Heart left ventricle (tissue), 16 donors: ENCODE results near the gene COL26A1. TPM values are rescaled to one million over a fixed set of nuclear protein-coding genes. Genes with fewer than 3 reads are reported as not detected.
A peak's percentile ranks its signal among the peaks of the same experiment; 100 is the strongest.

ENCODE experiments used
- ATAC-seq, 4 donors: fragments of 200-7000 bp; cut with Tn5 transposase; one replicate each; pipeline ENCODE4 v1.9.1; 2020 to 2022; ENCODE audit warnings: moderate library complexity in 4 of 4, mild to moderate bottlenecking in 3 of 4, moderate number of reproducible peaks in 1 of 4
- DNase-seq, 5 donors: peaks; one replicate each; pipeline ENCODE4 v3.0.0-alpha.2; 2020
- H3K27ac ChIP-seq, 12 donors: fragments of 200-600 bp; sonication (generic) in 4 of 12; one replicate each; pipeline versions ENCODE4 v1.5.0 to v1.8.0; 2016 to 2022; ENCODE audit warnings: mild to moderate bottlenecking in 2 of 12
- H3K27me3 ChIP-seq, 9 donors: fragments of 200-600 bp; sonication (generic) in 2 of 9; one replicate each; pipeline versions ENCODE4 v1.5.1 to v1.8.0; 2016 to 2022; ENCODE audit warnings: mild to moderate bottlenecking in 3 of 9
- H3K36me3 ChIP-seq, 9 donors: fragments of 200-600 bp; sonication (generic) in 2 of 9; one replicate each; pipeline versions ENCODE4 v1.5.0 to v1.8.0; 2018 to 2022; ENCODE audit warnings: mild to moderate bottlenecking in 2 of 9
- H3K4me1 ChIP-seq, 12 donors: fragments of 200-600 bp; sonication (generic) in 4 of 12; one replicate each; pipeline versions ENCODE4 v1.5.0 to v1.8.0; 2016 to 2022; ENCODE audit warnings: mild to moderate bottlenecking in 3 of 12
- H3K4me3 ChIP-seq, 12 donors: fragments of 200-600 bp; sonication (generic) in 4 of 12; one replicate each; pipeline versions ENCODE4 v1.5.0 to v1.8.0; 2017 to 2022; ENCODE audit warnings: mild to moderate bottlenecking in 9 of 12, moderate library complexity in 4 of 12
- H3K9me3 ChIP-seq, 12 donors: fragments of 200-600 bp; sonication (generic) in 4 of 12; one replicate each; pipeline versions ENCODE4 v1.5.0 to v1.8.0; 2016 to 2022; ENCODE audit warnings: mild to moderate bottlenecking in 1 of 12
- POLR2A ChIP-seq, 2 donors: fragments of 450-650 bp; IDR thresholded peaks; one replicate each; pipeline ENCODE4 v1.6.1; 2017; ENCODE audit warnings: antibody characterized with exemption in 2 of 2, mild to moderate bottlenecking in 2 of 2, moderate library complexity in 2 of 2
- WGBS, 4 donors: extraction: QIAGEN DNeasy Blood & Tissue Kit in 2 of 4; methylation state at CpG; one replicate each; pipeline versions ENCODE4 v1.1.5 to v1.1.7; 2013 to 2018; 5-methylcytosine and 5-hydroxymethylcytosine counted together
- intact Hi-C, 10 donors: fragments of 100-400 bp; cut with DNase I; formaldehyde crosslinking; loops; one replicate each; pipeline versions ENCODE4 v1.11.1 to v1.14.2; 2022
- polyA plus RNA-seq, 2 donors: library from polyadenylated mRNA; stranded (reverse); fragments of 200-250 nt; gene quantifications; one replicate each; pipeline ENCODE4 v1.2.3, GENCODE V29; 2013
- total RNA-seq, 9 donors: library from RNA; depleted of rRNA in 2 of 9; stranded (reverse); fragments of >200 nt in 2 of 9; fragmentation: NEBNext Ultra II Directional in 3 of 9; extraction: Animal tissue kit (Norgen Biotek cat#: 25700) in 3 of 9; gene quantifications; one replicate each; pipeline versions ENCODE4 v1.1.0 to v1.2.4, GENCODE V29; 2016 to 2023
- TF ChIP-seq, protein P1 (sequence below), 12 donors: fragments of 200-600 bp; sonication (generic) in 4 of 12; IDR thresholded peaks; one replicate each; pipeline versions ENCODE4 v1.5.0 to v1.8.0; 2018 to 2022; ENCODE audit warnings: antibody characterized with exemption in 12 of 12, mild to moderate bottlenecking in 5 of 12
- donor health status: ischemic (EF 13 %, LVEDD 7.1; RV severe dilation, severe dysfunction).
- donor health status: healthy with polysubstance abuse.
- donor health status: DM: no; HTN: yes; CAD: no.
- donor health status: DM: no; HTN: no; CAD: no.
- donor health status: ischemic (EF 25% LVEDD 6.9; RV normal size, moderate dysfunction).
- donor health status: ischemic (EF 25% LVEDD 5.7; RV mildly dilated, moderate dysfunction).
- donor health status: healthy.
- donor health status: DM: yes; HTN: yes; CAD: no.
- donor health status: ischemic (EF 35%, LVEDD 5.7; RV mildly dilated, moderate dysfunction).
- donor health status: nonischemic (EF 11% LVEDD 7.7; RV severe dilation, severe dysfunction).
- donor health status: DM: yes; HTN: yes; CAD: no.
- donor health status: PGD.
- donor health status: ischemic (EF 29% LVEDD 5.4; RV normal size, mild dysfunction).
- donor health status: nonischemic (EF 23%, LVEDD 6.1; RV moderate dilation, normal function).

COL26A1 gene
- total and polyA plus RNA-seq, 11 donors: 0.08 to 2.1 TPM; not detected in 9

DNA sequence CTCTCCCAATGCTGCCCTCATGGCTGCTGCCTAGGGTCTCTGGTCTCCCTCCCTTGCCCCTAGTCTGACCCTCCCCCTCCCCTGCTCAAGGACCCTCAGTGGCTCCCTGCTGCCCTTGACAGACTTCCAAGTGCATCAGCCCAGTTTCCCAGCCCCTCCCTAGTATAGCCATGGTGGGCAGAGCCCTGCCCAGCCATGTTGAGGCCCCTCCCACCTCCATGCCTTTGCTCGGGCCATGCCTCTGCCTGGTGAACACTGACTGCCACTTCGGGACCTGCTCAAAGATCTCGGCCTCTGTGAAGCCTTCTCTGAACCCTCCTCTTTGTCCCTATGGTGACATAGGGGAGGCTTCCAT, 193.2 kb downstream of the COL26A1 start:
- DNase-seq: peak in 1 of 5 donors; percentile 51
- no peaks in the 10 kb centered on the region for H3K36me3 ChIP-seq
- H3K9me3 ChIP-seq: no peaks in the 10 kb centered on the region
- H3K4me3 ChIP-seq: no peak overlapping the region
- no peak overlapping the region for H3K27ac ChIP-seq
- no peaks in the 10 kb centered on the region for H3K4me1 ChIP-seq
- intact Hi-C loops: no loop called here
- no peak for ATAC-seq
- TF ChIP-seq, protein P1, sequence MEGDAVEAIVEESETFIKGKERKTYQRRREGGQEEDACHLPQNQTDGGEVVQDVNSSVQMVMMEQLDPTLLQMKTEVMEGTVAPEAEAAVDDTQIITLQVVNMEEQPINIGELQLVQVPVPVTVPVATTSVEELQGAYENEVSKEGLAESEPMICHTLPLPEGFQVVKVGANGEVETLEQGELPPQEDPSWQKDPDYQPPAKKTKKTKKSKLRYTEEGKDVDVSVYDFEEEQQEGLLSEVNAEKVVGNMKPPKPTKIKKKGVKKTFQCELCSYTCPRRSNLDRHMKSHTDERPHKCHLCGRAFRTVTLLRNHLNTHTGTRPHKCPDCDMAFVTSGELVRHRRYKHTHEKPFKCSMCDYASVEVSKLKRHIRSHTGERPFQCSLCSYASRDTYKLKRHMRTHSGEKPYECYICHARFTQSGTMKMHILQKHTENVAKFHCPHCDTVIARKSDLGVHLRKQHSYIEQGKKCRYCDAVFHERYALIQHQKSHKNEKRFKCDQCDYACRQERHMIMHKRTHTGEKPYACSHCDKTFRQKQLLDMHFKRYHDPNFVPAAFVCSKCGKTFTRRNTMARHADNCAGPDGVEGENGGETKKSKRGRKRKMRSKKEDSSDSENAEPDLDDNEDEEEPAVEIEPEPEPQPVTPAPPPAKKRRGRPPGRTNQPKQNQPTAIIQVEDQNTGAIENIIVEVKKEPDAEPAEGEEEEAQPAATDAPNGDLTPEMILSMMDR (IDR thresholded peaks at IDR 0.05): no peak
- no peak for TF ChIP-seq POLR2A (IDR thresholded peaks at IDR 0.05)
- WGBS, 4 donors: 78 to 88% (median 81%) methylated on average over 3 of the region's 3 CpGs
- H3K27me3 ChIP-seq: peaks cover 0 to 3% (median 0%) of the 10 kb centered on the region in 9 donors

DNA sequence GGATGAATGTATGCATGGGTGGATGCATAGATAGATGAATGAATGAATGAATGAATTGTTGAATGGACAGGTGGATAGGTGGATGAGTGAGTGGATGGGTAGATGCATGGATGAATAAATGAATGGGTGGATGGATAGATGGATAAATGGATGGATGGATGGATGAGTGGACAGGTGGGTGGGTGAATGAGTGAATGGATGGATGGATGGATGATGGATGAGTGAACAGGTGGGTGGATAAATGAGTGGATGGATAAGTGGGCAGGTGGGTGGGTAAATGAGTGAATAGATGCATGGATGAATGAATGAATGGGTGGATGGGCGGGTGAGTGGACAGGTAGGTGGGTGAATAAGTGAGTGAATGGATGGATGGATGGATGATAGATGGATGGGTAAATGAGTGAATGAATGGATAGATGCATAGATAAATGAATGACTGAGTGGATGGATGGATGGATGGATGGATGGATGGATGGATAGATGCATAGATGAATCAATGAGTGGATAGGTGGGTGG, 193.8 kb downstream of the COL26A1 start:
- H3K36me3 ChIP-seq: no peaks in the 10 kb centered on the region
- no peak overlapping the region for H3K4me3 ChIP-seq
- peaks cover 0 to 3% (median 0%) of the 10 kb centered on the region in 9 donors for H3K27me3 ChIP-seq
- WGBS, 4 donors: 77 to 89% (median 85%) methylated on average over 1 of the region's 1 CpG
- no peaks in the 10 kb centered on the region for H3K4me1 ChIP-seq
- DNase-seq (no peak), ATAC-seq (no peak)
- TF ChIP-seq, protein P1 (IDR thresholded peaks at IDR 0.05): no peak
- no peak for TF ChIP-seq POLR2A (IDR thresholded peaks at IDR 0.05)
- intact Hi-C loops: no loop called here
- H3K9me3 ChIP-seq: no peaks in the 10 kb centered on the region
- no peak overlapping the region for H3K27ac ChIP-seq

DNA sequence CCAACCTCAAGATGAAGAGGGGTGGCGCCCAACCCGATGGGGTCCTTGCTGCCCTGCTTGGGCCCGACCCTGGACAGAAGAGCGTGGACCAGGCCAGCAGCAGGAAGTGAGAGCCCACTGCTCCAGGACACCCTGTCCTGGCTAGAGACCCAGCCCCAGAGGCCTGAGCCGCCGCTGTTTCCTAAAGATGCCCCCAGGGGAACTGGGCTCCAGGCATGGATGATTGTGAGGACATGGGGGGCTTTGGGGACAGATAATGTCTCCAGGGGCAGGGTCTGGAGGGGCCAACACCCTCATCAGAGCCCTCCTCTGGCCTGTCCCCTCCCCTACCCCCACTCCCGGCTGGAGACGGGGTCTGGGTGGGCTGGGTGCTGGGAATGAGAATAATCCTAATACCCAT, 194.7 kb downstream of the COL26A1 start:
- Histone ChIP-seq H3K4me1 (no peaks in the 10 kb centered on the region), H3K4me3 (no peak overlapping the region), H3K36me3 (no peaks in the 10 kb centered on the region), H3K27ac (no peak overlapping the region), H3K27me3 (peaks cover 0 to 3% (median 0%) of the 10 kb centered on the region in 9 donors), H3K9me3 (no peaks in the 10 kb centered on the region)
- intact Hi-C loops: no loop called here
- peak in 1 of 5 donors; percentile 46 for DNase-seq
- ATAC-seq: no peak
- TF ChIP-seq, protein P1 (IDR thresholded peaks at IDR 0.05): no peak
- TF ChIP-seq POLR2A (IDR thresholded peaks at IDR 0.05): no peak
- WGBS, 4 donors: 75 to 89% (median 85%) methylated on average over 3 to 8 of the region's 8 CpGs

DNA sequence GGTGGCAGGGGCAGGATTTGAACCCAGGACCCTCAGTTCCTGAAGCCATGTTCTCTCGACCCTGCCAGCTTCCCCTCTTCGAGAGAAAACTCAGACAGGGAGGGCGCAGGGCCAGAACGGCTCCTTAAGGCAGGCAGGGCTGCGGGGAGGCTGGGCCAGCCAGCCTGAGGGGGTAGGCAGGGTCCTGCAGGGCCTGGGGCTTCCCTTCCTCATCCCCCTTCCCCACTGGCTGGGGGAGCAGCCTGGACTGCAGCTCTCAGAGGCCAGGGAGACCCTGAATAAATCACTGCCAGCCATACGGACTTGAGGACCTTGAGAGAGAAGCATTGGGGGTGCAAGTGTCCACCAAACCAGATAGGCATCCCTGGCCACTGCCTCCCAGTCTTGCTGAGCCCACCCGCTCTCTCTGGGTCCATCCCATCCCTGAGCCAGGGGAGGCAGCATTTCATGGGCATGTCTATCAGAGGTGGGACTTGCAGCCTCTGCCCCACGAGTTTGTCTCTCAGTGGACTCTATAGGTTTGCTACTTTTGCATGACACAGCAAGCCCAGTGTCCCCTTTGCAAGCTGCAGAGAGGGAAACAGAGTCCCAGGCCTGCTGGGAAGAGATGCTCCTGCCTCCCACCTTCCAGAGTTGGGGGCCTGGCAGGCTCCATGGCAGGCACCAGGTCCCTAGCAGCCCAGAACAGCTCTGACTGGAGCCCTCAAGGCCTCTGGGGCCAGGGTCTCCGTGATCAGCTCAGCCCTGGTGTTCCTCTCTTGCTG, 195.5 kb downstream of the COL26A1 start:
- DNase-seq: peak in 1 of 5 donors; percentile 14
- H3K36me3 ChIP-seq: no peaks in the 10 kb centered on the region

More for the DNA sequence above, 195.5 kb downstream of the COL26A1 start:
- no peak overlapping the region for H3K27ac ChIP-seq
- H3K27me3 ChIP-seq: peaks cover 0 to 7% (median 0%) of the 10 kb centered on the region in 9 donors
- ATAC-seq: no peak
- no peak overlapping the region for H3K4me3 ChIP-seq
- no peaks in the 10 kb centered on the region for H3K9me3 ChIP-seq
- WGBS, 4 donors: 56 to 87% (median 75%) methylated on average over 7 to 9 of the region's 9 CpGs
- H3K4me1 ChIP-seq: no peaks in the 10 kb centered on the region
- intact Hi-C loops: no loop called here
- TF ChIP-seq, protein P1 (IDR thresholded peaks at IDR 0.05): no peak
- TF ChIP-seq POLR2A (IDR thresholded peaks at IDR 0.05): no peak
